Panc1 (cell line): ENCODE data around the gene PKNOX2. TPM values are rescaled to one million over a fixed set of nuclear protein-coding genes. Genes with fewer than 3 reads are reported as not detected.

Source experiments
- ATAC-seq: fragments of 200-7000 bp; cut with Tn5 transposase; 2 replicates; pipeline ENCODE4 v1.9.1; 2020; ENCODE audit warnings: mild to moderate bottlenecking, moderate library complexity
- BruUV-seq: library from RNA; stranded (reverse); fragments of 400-500 nt; replicated peaks from 2 replicates; lab custom pipeline; 2021; lab: Mats Ljungman, UMichigan
- CTCF ChIA-PET: fragments of 300-600 bp; sonication (Branson Sonifier 250); formaldehyde crosslinking; loops from one replicate; lab custom pipeline; 2022; ENCODE audit warnings: antibody characterized with exemption; lab: Charles Lee
- POLR2A ChIA-PET: fragments of 300-600 bp; sonication (Branson Sonifier 250); formaldehyde crosslinking; loops from one replicate; lab custom pipeline; 2022; ENCODE audit warnings: antibody characterized with exemption; lab: Charles Lee
- DNase-seq: peaks from one replicate; pipeline ENCODE4 v3.0.0-alpha.2; 2010; ENCODE audit warnings: low read depth, low spot score
- H3K27ac ChIP-seq: 2 replicates; pipeline ENCODE4 v1.5.1; 2011; ENCODE audit warnings: mild to moderate bottlenecking, low read length, inconsistent platforms
- H3K27me3 ChIP-seq: fragments of 200-500 bp; sonication (Bioruptor generic); 2 replicates; pipeline ENCODE4 v1.6.0; 2014; ENCODE audit warnings: low read length, inconsistent platforms; ENCODE audit not compliant: control insufficient read depth, insufficient read depth
- H3K36me3 ChIP-seq: fragments of 200-500 bp; sonication (Bioruptor generic); 2 replicates; pipeline ENCODE4 v1.5.1; 2014; ENCODE audit warnings: inconsistent platforms, mild to moderate bottlenecking, low read length, moderate library complexity; ENCODE audit not compliant: control insufficient read depth, insufficient read depth
- H3K4me1 ChIP-seq: 2 replicates; pipeline ENCODE4 v1.5.1; 2011; ENCODE audit warnings: inconsistent platforms, mild to moderate bottlenecking, low read length, moderate library complexity; ENCODE audit not compliant: control insufficient read depth, insufficient read depth
- H3K4me3 ChIP-seq, 2 experiments: 2 replicates each; pipeline ENCODE4 v1.5.1; 2011 to 2012; ENCODE audit warnings: low read depth in 2 of 2, low read length in 2 of 2, mild to moderate bottlenecking in 2 of 2, inconsistent platforms in 1 of 2, moderate library complexity in 1 of 2
- H3K9me3 ChIP-seq: fragments of 200-500 bp; sonication (Bioruptor generic); 2 replicates; pipeline ENCODE4 v1.5.1; 2014; ENCODE audit warnings: low read depth, mild to moderate bottlenecking, inconsistent platforms, low read length, moderate library complexity; ENCODE audit not compliant: control insufficient read depth, insufficient read depth
- CTCF ChIP-seq: fragments of 450-650 bp; IDR thresholded peaks from 2 replicates; pipeline ENCODE4 v1.5.1; 2017; ENCODE audit warnings: mild to moderate bottlenecking
- POLR2AphosphoS5 ChIP-seq: IDR thresholded peaks from 2 replicates; pipeline ENCODE4 v1.6.1; 2012; ENCODE audit warnings: mild to moderate bottlenecking, low read depth, low read length, moderate library complexity
- REST ChIP-seq, 2 experiments: IDR thresholded peaks; 2 replicates each; pipeline ENCODE4 v1.6.1; 2011 to 2012; ENCODE audit warnings: low read depth in 2 of 2, control low read depth in 1 of 2, low read length in 1 of 2, mild to moderate bottlenecking in 1 of 2, moderate library complexity in 1 of 2; ENCODE audit not compliant: insufficient read depth in 1 of 2
- SIN3A ChIP-seq: IDR thresholded peaks from 2 replicates; pipeline ENCODE4 v1.6.1; 2012; ENCODE audit warnings: low read depth, mild to moderate bottlenecking, low read length, moderate library complexity, borderline replicate concordance; ENCODE audit not compliant: insufficient read depth
- TCF7L2 ChIP-seq: IDR thresholded peaks from 2 replicates; pipeline ENCODE4 v1.6.1; 2011; ENCODE audit warnings: mild to moderate bottlenecking, low read depth, low read length, inconsistent platforms
- in situ Hi-C: cut with HindIII; loops from 2 replicates; pipeline ENCODE4 v1.10.0; 2016; ENCODE audit warnings: low sequenced_read_pairs, low pct_unique_long_range_greater_than_20kb
- intact Hi-C: fragments of 100-400 bp; cut with micrococcal nuclease; formaldehyde crosslinking; loops from one replicate; pipeline ENCODE4 v1.10.0; 2022; ENCODE audit not compliant: unreplicated experiment
- total RNA-seq: library from RNA; stranded (reverse); gene quantifications from one replicate; pipeline ENCODE4 v1.2.1, GENCODE V29; 2021; ENCODE audit not compliant: unreplicated experiment

Gene PKNOX2
- total RNA-seq, 1 experiment from 2014 or later, result not detected

- in situ Hi-C loops, result no loop called here
- Histone ChIP-seq H3K27me3 (peaks cover 7% of the 10 kb centered on the region; the same call in 1 of the 2 replicates), H3K36me3 (no peaks in the 10 kb centered on the region), H3K27ac (no peak overlapping the region), H3K9me3 (no peaks in the 10 kb centered on the region), H3K4me3 (no peak overlapping the region), H3K4me1 (no peaks in the 10 kb centered on the region)
- intact Hi-C loops, result no loop called here
- ChIA-PET POLR2A (interaction anchor here (0.6 kb wide), 1 partner anchor 58 kb away, joined by 3 read pairs; no protein-coding TSS in a partner anchor), CTCF (no interaction called here)
- BruUV-seq, result no TSS peak
- no peak for TF ChIP-seq REST (IDR thresholded peaks at IDR 0.05; ENCODE audit: insufficient read depth in 1 of 2, low read depth in 2 of 2, low read length in 1 of 2)
- no peak for TF ChIP-seq TCF7L2
- no peak for TF ChIP-seq CTCF
- TF ChIP-seq POLR2AphosphoS5, result no peak
- no peak for TF ChIP-seq SIN3A
- no peak for DNase-seq
- ATAC-seq, result no peak
These were observed 50.3 kb downstream of the PKNOX2 start for GRCh38 chr11:125214601-125215565.

GRCh38 chr11:125215976-125216375 lies 51.4 kb downstream of the PKNOX2 start:
- Histone ChIP-seq H3K27ac (no peak overlapping the region), H3K27me3 (peaks cover 6% of the 10 kb centered on the region; the same call in 1 of the 2 replicates), H3K4me1 (no peaks in the 10 kb centered on the region), H3K9me3 (no peaks in the 10 kb centered on the region), H3K4me3 (no peak overlapping the region), H3K36me3 (no peaks in the 10 kb centered on the region)
- TF ChIP-seq REST (IDR thresholded peaks at IDR 0.05; ENCODE audit: insufficient read depth in 1 of 2, low read depth in 2 of 2, low read length in 1 of 2), result no peak
- no peak for TF ChIP-seq POLR2AphosphoS5
- TF ChIP-seq SIN3A, result no peak
- TF ChIP-seq CTCF, result no peak
- no peak for TF ChIP-seq TCF7L2
- intact Hi-C loops (no loop called here), in situ Hi-C loops (no loop called here)
- ATAC-seq, result no peak
- ChIA-PET POLR2A (no interaction called here), CTCF (no interaction called here)
- no TSS peak for BruUV-seq
- DNase-seq, result no peak
